Activated T-helper 1 cell treated with anti-CD3 and anti-CD28 coated beads, Interleukin-2, amount 50 U/mL, for 16 hours (primary cell): Measurements from ENCODE around the gene LIMS2.
A peak's percentile ranks its signal among the peaks of the same experiment; 100 is the strongest.

Experiments
- DNase-seq, 2 donors: peaks; one replicate each; pipeline ENCODE4 v3.0.0-alpha.2; 2020; ENCODE audit warnings: low read depth in 1 of 2, low spot score in 1 of 2

Gene LIMS2

DNA sequence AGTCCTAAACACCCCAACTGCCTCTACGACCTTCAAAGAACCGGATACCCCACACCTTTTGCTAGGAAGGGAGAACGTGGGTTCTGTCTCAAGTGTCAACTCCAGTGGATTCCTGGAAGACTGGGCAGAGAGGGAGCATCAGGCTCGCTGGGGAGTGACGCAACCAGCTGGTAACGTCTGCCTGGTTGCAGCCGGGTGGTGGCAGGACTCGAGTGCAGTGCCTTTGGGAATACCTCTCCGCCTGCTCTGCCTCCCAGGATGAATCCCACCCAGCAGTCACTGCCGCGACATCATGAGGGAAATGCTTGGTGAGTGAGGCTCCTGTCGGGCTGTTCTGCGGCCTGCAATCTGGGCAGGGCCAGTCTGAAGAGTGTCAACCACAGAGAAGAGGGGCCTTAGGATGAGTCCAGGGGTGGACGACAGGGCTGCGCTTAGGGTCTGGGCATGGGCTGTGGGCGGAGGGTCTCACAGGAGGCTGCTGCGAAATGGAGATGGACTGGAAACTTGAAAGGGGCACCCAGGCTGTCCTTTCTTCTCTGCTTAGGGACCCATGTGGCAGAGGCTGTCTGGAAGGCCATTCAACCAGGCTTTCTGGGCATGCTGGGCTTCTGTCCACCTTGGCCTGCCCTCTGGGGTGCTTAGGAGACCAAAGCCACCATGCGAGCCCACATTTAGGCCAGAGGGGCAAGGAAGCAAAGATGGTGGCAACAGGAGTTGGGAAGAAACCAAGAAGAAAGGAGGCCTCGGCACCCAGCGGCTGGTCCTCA lies 16.5 kb downstream of the LIMS2 start:
- no peak for DNase-seq

DNA sequence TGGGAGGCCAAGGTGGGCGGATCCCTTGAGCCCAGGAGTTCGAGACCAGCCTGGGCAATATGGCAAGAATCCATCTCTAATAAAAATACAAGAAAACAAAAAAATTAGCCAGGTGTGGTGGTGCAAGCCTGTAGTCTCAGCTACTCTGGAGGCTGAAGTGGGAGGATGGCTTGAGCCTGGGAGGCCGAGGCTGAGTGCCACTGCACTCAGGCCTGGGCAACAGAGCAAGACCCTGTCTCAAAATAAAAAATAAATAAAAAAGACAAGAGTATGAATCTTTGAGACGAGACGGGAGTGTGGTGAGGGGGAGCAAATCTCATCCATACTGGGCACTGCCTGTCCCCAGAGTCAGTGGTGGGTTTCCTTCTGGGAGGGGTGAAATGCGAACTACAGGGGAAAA lies 17.2 kb downstream of the LIMS2 start:
- DNase-seq: no peak

DNA sequence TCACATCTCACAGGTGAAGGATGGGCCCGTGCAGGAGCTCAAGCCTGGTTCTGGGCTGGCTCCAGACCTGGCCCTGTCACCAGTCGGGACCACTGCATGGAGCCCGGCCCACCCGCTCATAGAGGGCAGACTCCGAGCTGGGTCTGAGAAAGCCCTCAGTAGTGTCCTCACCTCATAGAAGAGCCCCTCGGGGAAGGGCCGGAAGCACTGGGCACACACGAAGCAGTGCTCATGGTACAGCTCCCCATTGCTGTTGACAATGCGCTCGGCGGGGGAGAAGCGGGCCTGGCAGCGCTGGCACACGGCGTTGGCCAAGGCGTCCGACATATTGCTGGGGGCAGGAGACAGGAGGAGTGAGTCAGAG lies 18.1 kb downstream of the LIMS2 start:
- DNase-seq: no peak

- DNase-seq: no peak
These were observed 18.6 kb downstream of the LIMS2 start for GRCh38 chr2:127656569-127657231.

GRCh38 chr2:127655209-127656073 lies 19.9 kb downstream of the LIMS2 start:
- no peak for DNase-seq

GRCh38 chr2:127654838-127655175 lies 20.5 kb downstream of the LIMS2 start:
- no peak for DNase-seq

- no peak for DNase-seq
These were observed 21.1 kb downstream of the LIMS2 start for GRCh38 chr2:127654084-127654837.

DNA sequence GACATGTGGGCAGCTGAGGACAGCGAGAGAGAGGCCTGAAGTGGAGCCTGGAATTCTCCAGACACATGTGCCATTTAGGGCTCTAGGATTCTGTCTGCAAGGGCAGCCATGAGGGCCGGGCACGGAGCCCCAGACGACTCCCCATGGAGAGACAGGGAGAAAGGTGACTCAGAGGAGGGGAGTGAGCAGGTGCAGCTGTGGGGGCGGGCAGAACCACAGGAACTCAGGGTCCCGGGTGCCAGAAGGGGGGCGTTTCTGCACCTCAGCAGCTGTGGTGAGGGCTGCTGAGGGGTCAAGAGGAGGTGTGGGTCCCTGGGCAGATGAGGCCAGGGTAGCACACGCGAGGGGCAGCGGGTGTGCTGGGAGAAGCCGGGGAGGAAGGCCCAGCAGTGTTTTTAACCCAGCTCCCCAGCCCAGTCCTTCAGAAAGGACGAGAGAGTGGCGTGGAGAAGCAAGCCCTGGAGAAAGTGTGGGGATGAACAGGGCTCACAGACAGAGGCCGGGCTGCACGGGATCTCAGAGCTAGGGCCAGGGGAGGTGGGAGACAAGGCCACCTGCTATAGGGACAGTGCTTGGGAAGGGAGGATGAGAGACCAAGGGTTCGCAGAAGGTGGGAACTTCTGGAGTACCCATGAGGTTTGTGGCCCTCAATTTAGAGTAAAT lies 21.8 kb downstream of the LIMS2 start:
- DNase-seq: no peak

DNA sequence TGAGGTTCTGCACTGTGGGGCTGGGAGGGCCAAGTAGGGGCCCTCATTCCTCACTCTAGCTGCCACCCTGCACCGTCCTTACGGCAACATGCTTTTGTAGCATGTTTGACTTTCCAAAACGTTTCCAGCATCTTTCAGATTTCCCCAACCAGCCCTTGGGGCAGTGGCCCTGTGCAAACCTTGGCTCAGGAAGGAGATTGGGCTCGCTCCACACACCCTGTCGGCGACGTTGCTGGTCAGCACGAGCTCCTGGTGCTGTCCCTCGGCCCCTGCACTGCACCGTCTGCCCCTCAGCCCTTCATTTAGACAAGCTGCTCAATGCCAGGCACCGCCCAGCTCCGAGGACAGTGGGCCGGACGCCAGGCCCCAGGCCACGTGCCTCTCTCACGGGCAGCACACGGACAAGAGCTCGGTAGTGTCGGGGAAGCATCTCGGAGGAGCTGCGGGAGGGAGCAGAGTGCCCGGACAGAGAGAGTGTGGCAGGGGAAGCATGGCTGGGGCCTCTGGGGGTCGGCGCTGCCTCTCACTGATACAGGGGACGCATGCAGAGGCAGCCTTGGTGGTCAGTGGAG lies 22.5 kb downstream of the LIMS2 start:
- DNase-seq: no peak

DNA sequence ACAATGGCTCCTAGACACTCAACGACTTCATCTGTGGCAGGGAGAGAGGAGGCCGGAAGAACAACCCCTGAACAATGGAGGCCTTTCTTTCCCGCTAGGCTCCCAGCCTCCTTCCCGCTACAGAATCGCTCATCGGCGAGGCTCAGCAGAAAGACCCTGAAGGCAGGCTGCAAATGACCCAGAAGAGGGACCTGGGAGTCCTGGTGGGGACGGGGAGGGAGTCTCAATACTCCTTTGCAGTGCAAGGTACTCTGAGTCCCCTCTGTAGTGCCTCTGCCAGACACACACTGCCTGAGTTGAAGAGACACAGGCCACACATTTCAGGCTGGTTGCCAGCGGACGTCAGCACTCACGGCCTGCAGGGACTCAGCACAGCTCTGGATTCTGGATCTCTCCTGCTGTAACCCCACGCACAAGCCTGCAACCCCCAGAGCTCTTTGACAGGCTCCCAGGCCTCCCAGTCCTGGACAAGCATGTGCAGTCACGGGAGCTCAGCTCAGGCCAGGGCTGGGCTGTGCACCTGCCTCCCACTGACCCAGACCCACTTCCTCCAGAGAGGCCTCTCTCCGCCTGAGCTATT lies 23.3 kb downstream of the LIMS2 start:
- no peak for DNase-seq

- no peak for DNase-seq
These were observed 23.9 kb downstream of the LIMS2 start for GRCh38 chr2:127651381-127651809.

DNA sequence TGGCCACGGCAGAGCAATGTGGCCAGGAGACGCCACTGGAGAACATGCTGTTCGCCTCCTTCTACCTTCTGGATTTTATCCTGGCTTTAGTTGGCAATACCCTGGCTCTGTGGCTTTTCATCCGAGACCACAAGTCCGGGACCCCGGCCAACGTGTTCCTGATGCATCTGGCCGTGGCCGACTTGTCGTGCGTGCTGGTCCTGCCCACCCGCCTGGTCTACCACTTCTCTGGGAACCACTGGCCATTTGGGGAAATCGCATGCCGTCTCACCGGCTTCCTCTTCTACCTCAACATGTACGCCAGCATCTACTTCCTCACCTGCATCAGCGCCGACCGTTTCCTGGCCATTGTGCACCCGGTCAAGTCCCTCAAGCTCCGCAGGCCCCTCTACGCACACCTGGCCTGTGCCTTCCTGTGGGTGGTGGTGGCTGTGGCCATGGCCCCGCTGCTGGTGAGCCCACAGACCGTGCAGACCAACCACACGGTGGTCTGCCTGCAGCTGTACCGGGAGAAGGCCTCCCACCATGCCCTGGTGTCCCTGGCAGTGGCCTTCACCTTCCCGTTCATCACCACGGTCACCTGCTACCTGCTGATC lies 24.4 kb downstream of the LIMS2 start:
- DNase-seq: no peak

DNA sequence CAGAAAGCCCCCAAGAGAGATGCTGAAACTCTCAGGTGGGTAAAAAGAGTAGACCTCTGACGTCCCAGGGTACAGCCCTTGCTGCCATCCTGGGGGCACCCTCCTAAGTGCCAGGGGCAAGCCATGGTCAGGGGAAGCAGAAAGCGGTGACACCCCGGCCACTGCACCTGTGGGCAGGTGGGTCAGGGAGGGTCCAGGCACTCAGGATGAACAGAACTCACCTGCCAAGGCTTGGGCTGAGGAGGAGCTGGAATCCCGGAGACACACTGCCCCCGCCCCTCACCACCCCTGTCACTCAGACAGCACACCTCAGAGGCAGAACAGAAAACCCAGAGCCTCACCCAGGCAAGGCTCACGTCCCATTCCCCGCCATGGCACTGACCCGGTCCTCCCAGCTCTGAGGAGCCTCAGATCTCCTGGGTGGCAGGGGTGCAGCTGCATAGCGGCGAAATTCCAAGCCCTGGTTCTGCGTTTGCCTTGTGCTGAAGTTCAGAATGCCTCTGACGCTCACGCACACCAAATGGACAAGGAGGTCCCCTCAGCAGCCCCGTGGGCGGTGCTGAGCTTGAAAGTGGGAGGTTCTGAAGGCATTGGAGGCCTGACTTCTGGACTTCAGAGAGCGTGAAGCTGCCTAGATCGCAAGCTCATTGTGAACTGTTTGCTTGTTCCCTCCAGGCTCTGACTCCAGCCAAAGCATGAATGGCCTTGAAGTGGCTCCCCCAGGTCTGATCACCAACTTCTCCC lies 25.1 kb downstream of the LIMS2 start:
- no peak for DNase-seq

- peak; percentile 74 to 86 for DNase-seq
These were observed 25.7 kb downstream of the LIMS2 start for GRCh38 chr2:127649684-127650040.

- DNase-seq: no peak
These were observed 26.2 kb downstream of the LIMS2 start for GRCh38 chr2:127649100-127649611.

GRCh38 chr2:127648321-127648720 lies 27.0 kb downstream of the LIMS2 start:
- DNase-seq: no peak

DNA sequence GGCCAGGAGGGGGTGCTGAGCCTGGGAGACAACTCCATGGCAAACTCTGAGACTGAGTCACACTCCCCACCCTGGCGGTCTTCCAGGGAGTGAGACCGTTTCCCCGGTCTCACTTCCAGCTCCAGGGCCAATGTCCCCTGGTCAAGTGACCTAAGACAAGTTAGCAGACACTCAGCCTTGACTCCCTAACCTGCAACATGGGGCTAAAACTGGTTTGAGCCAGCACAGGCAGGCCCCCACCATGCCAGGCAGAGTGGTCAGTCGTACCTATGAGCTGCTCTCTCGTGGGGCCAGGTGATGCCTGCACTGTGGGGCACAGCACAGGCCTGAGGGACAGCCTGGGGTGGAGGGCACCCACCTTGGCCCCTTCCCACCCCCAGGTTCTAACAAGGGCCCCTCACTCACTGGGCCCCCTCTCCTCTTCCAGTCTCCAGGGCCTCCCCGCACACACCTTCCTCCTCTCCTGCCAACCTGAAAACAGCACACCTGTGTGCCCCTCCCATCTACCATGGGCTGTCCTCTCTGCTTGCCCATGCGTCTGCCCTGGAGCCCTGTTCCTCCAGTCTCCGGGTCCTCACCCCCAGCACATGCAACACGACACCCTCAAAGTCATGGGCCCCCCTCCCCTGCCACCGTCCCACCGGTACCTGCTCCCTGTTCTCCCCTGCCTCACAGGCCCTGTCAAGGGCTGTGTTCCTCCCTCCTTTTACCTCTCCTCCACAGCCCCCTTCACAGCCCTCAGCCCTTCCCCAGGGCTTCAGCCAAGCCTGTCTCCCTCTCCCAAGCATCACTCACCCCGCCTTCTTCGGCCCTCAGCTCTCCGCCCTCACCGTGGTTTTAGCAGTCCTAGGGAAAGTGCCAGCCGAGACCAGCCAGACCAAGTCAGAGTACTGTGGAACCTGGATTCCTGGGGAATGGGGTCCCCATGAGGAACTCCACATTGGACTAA lies 27.8 kb downstream of the LIMS2 start:
- no peak for DNase-seq
